ENCODE data around the gene UNC93B1.

UNC93B1 gene

DNA sequence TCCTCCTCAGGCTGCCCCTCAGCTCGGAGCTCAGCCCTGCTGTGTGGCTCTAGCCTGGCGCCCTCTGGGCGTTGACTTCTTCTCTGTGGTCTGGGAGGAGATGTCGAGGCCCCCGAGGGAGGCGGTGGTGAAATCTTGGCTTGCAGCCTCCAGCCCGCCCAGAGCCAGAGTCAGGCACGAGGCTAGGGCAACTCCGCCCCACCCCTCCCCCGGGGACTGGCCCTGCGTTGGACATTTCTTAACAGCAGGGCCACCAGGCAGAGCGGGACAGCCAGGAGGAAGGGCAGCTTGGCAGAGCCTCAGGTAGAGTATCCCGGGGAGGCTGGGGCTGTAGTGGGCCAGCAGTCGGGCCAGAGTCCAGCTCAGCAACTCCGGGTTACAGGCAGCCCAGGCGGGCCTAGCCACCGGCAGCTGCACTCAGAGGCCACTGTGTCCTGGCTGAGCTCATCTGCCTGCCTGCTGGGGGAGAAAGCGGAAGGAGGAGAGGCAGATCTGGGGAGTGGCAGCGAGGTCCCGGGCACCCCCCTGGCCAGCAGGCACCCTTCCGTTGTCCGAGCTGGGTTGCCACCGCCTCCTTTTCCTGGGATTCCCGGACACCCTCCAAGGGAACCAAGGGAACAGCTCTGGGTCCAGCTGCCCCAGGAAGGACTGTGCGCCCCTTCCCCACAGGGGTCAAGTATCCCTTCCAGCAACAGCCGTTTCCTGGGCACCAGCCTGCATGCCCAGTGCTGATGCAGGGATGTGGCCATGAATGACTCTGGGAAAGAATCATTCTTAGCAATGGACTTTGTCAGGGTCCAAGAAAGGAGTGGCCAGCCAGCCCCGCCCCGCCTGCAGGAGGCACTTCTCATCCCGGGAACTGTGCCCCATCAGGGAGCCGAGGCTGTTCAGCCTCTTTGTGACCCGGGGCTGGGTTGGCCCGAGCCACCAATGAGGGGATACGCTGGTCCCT, 6.5 kb upstream of the UNC93B1 start, which contains the start of gene ALDH3B1:
Gene ALDH3B1 (plus strand): TSS at position 238 of the 952 bp plus-strand sequence. CDS start 4,971 bp downstream, outside the sequence.
- no peaks in the 10 kb centered on the region for H3K27me3 ChIP-seq
- TF ChIP-seq, protein P1, sequence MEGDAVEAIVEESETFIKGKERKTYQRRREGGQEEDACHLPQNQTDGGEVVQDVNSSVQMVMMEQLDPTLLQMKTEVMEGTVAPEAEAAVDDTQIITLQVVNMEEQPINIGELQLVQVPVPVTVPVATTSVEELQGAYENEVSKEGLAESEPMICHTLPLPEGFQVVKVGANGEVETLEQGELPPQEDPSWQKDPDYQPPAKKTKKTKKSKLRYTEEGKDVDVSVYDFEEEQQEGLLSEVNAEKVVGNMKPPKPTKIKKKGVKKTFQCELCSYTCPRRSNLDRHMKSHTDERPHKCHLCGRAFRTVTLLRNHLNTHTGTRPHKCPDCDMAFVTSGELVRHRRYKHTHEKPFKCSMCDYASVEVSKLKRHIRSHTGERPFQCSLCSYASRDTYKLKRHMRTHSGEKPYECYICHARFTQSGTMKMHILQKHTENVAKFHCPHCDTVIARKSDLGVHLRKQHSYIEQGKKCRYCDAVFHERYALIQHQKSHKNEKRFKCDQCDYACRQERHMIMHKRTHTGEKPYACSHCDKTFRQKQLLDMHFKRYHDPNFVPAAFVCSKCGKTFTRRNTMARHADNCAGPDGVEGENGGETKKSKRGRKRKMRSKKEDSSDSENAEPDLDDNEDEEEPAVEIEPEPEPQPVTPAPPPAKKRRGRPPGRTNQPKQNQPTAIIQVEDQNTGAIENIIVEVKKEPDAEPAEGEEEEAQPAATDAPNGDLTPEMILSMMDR (IDR thresholded peaks at IDR 0.05), result peak; percentile 38
- H3K36me3 ChIP-seq, result peaks cover 10% of the 10 kb centered on the region
- H3K9me3 ChIP-seq, result no peaks in the 10 kb centered on the region
- peaks cover 65 to 70% of the 10 kb centered on the region in 2 experiments for H3K4me1 ChIP-seq (ENCODE audit: control insufficient read depth in 1 of 2, insufficient read depth in 1 of 2, low read depth in 1 of 2, low read length in 1 of 2)
- peak within 1 kb of the TSS; percentile 74 to 78 for H3K4me3 ChIP-seq (ENCODE audit: low read depth in 1 of 2, low read length in 1 of 2)
- H3K27ac ChIP-seq, result peak within 1 kb of the TSS; percentile 95

DNA sequence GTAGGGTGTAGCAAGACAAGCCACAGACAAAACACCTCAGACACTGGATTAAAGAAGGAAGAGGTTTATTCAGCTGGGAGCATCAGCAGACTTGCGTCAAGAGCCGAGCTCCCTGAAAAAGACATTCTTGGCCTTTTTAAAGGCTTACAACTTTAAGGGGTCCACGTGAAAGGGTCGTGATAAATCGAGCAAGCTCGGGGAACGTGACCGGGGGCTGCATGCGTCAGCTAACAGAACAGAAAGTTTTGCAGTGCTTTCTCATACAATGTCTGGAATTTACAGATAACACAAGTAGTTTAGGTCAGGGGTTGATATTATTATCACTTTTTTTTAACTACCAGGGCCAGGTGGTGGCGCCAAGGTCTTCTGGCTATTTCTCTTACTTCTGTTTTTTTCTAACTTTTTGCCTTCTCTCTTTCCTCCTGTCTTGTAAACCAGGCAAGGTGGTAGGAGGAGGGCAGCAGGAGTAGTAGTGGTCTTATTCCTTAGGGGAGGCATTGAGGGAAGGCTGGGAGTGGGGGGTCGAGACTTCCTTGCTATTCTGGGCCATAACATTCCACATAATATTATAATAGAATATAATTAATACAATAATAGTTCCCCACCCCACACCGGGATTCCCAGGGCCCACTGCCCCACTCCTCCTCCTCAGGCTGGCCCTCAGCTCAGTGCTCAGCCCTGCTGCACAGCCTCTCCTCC, 5.6 kb upstream of the UNC93B1 start:
- Histone ChIP-seq H3K36me3 (peaks cover 4% of the 10 kb centered on the region), H3K27ac (peak overlapping the region; percentile 95), H3K4me3 (ENCODE audit: low read depth in 1 of 2, low read length in 1 of 2) (peak overlapping the region; percentile 74 to 78), H3K4me1 (ENCODE audit: control insufficient read depth in 1 of 2, insufficient read depth in 1 of 2, low read depth in 1 of 2, low read length in 1 of 2) (peaks cover 65 to 68% of the 10 kb centered on the region in 2 experiments), H3K27me3 (no peaks in the 10 kb centered on the region), H3K9me3 (no peaks in the 10 kb centered on the region)
- TF ChIP-seq, protein P1 (IDR thresholded peaks at IDR 0.05), result no peak

GRCh38 chr11:68008381-68009337, 4.8 kb upstream of the UNC93B1 start:
- Histone ChIP-seq H3K27me3 (no peaks in the 10 kb centered on the region), H3K36me3 (peaks cover 2% of the 10 kb centered on the region), H3K27ac (peak overlapping the region; percentile 95), H3K4me3 (ENCODE audit: low read depth in 1 of 2, low read length in 1 of 2) (no peak overlapping the region), H3K4me1 (ENCODE audit: control insufficient read depth in 1 of 2, insufficient read depth in 1 of 2, low read depth in 1 of 2, low read length in 1 of 2) (peaks cover 62 to 66% of the 10 kb centered on the region in 2 experiments), H3K9me3 (no peaks in the 10 kb centered on the region)
- TF ChIP-seq, protein P1 (IDR thresholded peaks at IDR 0.05), result no peak

DNA sequence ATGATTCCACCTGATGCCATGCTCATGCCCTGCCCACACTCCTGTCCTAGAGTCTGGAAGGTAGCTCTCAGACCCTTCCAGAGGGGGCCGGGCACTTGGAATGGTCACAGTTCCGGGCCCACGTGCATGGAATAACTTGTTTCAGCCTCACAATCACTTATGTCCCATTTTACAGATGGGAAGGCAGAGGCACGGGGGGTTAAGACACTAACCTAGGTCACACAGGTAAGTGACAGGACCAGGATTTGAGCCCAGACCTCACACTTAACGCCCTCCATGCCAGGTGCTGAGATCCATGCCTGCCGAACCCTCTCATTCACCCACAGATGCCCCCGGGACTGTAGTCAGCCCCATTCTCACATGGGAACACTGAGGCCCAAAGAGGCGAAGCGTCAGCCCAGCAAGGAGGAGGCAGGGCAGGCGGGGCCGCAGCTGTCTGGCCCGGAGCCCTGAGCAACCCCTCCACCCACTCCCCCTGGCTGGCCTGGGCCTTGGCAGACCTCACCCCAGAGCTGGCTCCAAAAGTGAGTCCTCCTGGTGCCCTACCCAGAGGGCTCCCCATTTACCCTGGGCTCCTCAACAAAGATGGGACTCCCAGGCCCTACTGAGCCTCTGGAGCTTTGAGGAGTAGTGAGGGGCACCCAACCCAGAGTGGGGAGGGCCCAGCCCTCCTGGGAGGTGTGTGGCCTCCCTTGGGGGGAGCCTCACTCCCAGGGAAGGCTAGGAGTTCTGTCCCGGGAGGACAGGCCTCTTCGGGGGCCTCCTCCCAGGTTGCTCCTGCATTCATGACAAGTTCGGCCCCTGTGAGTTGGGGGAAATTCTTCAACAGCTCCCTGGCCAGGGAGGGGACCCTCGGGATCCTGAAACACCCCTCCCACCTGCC, 3.8 kb upstream of the UNC93B1 start:
- H3K27ac ChIP-seq, result no peak overlapping the region
- no peaks in the 10 kb centered on the region for H3K9me3 ChIP-seq
- H3K4me1 ChIP-seq (ENCODE audit: control insufficient read depth in 1 of 2, insufficient read depth in 1 of 2, low read depth in 1 of 2, low read length in 1 of 2), result peaks cover 58 to 64% of the 10 kb centered on the region in 2 experiments
- no peak overlapping the region for H3K4me3 ChIP-seq (ENCODE audit: low read depth in 1 of 2, low read length in 1 of 2)
- H3K27me3 ChIP-seq, result no peaks in the 10 kb centered on the region
- no peaks in the 10 kb centered on the region for H3K36me3 ChIP-seq
- TF ChIP-seq, protein P1 (IDR thresholded peaks at IDR 0.05), result no peak
